Epithelial cell of esophagus (primary cell): Measurements from ENCODE around the gene MCC.

Source experiments
- DNase-seq: peaks from one replicate; pipeline ENCODE4 v3.0.0; 2010; ENCODE audit warnings: low read depth
- H3K4me3 ChIP-seq: 2 replicates; pipeline ENCODE4 v1.5.1; 2011; ENCODE audit warnings: mild to moderate bottlenecking, low read length, control low read depth
- CTCF ChIP-seq: IDR thresholded peaks from 2 replicates; pipeline ENCODE4 v1.5.1; 2011; ENCODE audit warnings: low read depth, mild to moderate bottlenecking, low read length, control low read depth, inconsistent platforms; ENCODE audit not compliant: insufficient read depth; ENCODE audit errors: missing control alignments

Gene MCC

GRCh38 chr5:113067635-113068344, 420.5 kb downstream of the MCC start:
- no peak for DNase-seq
- no peak overlapping the region for H3K4me3 ChIP-seq
- no peak for TF ChIP-seq CTCF

GRCh38 chr5:113065626-113066025, 422.6 kb downstream of the MCC start:
- H3K4me3 ChIP-seq = no peak overlapping the region
- no peak for TF ChIP-seq CTCF
- no peak for DNase-seq

- H3K4me3 ChIP-seq = no peak overlapping the region
- no peak for TF ChIP-seq CTCF
- no peak for DNase-seq
Observed at GRCh38 chr5:113064806-113065205, 423.4 kb downstream of the MCC start.

GRCh38 chr5:113063927-113064326, 424.3 kb downstream of the MCC start:
- no peak for DNase-seq
- TF ChIP-seq CTCF = no peak
- H3K4me3 ChIP-seq = no peak overlapping the region

GRCh38 chr5:113062869-113063508, 425.3 kb downstream of the MCC start:
- DNase-seq = no peak
- H3K4me3 ChIP-seq = no peak overlapping the region
- no peak for TF ChIP-seq CTCF

GRCh38 chr5:113061846-113062780, 426.1 kb downstream of the MCC start:
- DNase-seq = peak; percentile 34
- no peak for TF ChIP-seq CTCF

More at GRCh38 chr5:113061846-113062780, 426.1 kb downstream of the MCC start:
- no peak overlapping the region for H3K4me3 ChIP-seq
